GM18873 (cell line): ENCODE results near the gene YBEY.

Source experiments
- ATAC-seq: cut with Tn5 transposase; IDR thresholded peaks from one replicate; pipeline ENCODE4 v1.9.1; 2021; ENCODE audit warnings: mild to moderate bottlenecking, moderate library complexity, moderate number of reproducible peaks; ENCODE audit not compliant: unreplicated experiment, low FRiP score

The YBEY gene

GRCh38 chr21:46324390-46325072 lies 38.4 kb downstream of the YBEY start:
- peak; percentile 28 for ATAC-seq

DNA sequence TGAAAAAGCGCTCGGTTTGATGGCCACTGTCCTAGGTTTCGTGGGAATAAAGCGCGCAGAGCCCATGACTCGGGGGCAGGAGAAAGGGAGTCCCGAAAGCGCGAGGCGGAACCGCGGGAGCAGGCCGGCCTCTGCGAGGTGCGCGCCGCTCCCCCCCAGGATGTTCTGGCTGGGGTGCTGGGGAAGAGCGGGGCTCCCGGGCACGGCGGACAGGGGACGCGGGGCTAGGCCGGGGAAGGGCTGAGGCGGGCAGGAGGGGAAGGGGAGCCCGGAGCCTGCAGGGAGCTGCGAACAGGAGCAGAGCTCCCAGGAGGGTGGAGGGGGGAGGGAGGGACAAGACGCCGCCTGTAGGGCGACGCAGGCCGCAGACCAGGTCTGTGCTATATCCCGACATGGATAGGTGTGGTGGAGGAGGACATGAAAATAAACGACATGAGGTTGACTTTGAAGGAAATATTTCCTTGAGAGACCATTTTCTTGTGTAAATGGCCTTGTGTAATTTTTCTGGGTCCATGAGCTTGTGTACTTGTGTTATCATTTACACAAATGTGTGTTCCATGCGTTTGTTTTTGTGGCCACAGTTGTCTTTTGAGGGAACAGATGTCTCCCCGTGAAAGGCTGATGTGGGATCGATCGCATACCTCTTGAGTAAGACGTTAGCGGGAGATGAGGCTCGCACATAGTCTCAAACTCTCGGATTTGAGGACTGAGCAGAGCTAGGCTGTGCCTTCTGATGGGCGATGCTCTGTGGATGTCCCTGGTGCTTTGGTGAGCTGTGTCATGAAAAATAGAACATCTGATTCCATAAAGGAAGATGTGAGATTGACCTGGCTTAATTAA lies 39.2 kb downstream of the YBEY start:
- no peak for ATAC-seq

DNA sequence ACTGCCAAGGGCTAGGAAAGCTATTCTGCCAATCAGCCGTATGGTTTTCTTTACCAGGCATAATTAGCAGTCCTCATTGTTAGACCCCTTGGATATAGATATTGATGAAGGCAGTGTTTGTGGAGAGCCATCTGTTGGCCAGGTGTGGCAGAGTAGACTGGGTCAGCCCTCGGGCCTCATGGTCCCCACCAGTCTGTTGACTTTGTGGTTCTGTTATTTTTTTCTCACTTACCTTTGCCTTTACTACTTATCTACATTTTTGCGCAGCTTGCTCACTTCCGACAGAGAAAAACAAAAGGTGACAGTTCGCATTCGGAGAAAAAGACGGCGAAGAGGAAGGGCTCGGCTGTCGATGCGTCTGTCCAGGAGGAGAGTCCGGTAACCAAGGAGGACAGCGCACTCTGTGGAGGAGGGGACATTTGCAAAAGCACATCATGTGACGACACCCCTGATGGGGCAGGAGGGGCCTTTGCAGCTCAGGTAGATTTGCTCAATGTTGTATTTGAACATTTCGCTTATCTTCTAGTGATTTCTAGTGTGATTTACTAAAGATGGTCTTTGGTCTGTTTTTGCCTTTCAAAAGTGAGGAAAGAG lies 40.1 kb downstream of the YBEY start:
- ATAC-seq: no peak

DNA sequence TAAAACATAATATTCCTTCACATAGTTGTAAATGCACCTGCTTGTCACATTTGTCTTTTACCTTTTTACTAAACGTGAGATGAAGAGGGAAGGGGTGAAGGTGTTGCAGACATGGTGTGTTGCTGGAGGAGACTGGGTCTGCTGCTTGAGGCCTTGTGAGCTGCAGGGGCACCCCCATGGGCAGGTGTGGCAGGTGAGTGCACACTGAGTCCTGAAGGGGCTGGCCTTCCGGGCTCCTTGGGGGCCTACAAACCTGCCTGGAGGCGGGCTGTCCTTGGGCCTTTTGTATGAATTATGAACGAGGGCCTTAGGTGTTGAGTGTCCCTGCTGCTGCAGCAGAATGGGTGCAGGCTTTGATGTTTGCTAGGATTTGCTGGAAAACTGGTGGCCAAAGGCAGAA lies 41.6 kb downstream of the YBEY start:
- no peak for ATAC-seq

GRCh38 chr21:46328151-46328550 lies 42.0 kb downstream of the YBEY start:
- no peak for ATAC-seq

GRCh38 chr21:46329796-46330195 lies 43.7 kb downstream of the YBEY start:
- ATAC-seq: no peak

- ATAC-seq: no peak
Observed at GRCh38 chr21:46334351-46335140, 48.4 kb downstream of the YBEY start.

DNA sequence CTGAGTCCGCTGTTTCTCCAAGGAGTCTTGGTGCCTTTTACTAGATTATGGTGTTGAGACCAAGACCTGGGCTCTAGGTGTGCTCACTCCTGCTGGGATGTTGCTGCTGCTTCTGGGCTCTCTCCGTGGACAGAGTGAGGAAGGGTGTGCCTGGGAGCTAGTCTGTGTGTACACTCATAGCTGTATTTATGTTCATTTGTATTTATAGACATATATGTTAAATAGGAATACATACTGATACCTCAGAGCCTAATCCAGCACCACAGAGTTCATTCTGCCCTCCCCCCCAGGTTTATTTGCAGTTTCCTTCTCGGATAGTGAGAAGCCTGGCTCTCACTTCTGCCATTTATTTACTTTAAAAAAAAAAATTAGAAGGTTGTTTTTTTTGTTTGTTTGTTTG lies 50.5 kb downstream of the YBEY start:
- ATAC-seq: no peak

DNA sequence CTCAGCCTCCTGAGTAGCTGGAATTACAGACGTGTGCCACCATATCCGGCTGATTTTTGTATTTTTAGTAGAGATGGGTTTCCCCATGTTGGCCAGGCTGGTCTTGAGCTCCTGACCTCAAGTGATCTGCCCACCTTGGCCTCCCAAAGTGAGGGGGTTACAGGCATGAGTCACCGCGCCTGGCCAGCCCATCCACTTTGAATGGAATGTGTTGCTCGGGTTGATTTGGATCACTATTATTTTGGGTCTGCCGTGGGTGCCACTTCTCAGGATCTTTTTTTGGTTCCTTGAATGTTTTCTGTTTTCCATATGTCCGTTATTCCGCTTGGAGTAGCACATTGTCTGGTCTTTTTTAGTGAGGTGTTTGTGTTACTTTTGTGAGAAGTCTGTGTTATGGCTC lies 54.9 kb downstream of the YBEY start:
- no peak for ATAC-seq

- no peak for ATAC-seq
Observed at GRCh38 chr21:46344219-46344915, 58.2 kb downstream of the YBEY start.

- no peak for ATAC-seq
Observed at GRCh38 chr21:46345861-46346260, 59.7 kb downstream of the YBEY start.

DNA sequence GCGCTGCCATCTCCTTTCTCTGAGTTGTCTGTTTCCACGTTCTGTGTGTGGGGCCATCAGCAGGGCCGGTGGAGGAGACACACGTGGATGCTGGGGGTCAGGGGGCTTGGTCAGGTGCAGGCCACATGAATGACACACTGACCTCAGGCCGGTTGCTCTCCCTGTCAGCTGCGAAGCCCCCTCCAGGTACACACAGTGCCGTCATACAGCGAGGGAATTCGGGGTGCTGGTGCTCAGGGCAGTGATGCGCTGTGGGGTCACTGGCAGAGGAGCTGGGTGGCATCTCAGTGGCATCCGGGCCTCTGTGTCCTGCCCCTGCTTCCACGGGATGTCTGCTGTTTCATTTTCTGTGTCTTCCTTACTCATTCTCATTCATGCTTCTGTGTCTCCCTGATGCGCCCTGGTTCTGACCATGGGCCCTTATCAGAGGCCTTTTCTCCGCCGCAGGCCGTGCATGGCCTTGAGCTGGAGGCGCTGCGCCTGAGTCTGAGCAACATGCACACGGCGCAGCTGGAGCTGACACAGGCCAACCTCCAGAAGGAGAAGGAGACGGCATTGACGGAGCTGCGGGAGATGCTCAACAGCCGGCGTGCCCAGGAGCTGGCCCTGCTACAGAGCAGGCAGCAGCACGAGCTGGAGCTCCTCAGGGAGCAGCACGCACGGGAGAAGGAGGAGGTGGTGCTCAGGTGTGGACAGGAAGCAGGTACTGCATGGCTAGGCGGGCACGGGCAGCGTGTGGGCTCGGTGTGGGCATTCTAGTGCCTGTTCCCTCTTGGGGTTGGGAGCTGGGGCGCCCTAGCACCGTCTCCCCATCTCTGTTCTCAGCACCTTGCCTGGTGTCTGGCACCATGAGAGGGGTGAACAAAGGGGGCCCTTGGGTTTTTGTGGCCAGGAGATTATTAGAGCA lies 60.4 kb downstream of the YBEY start:
- no peak for ATAC-seq

GRCh38 chr21:46347203-46347550 lies 61.0 kb downstream of the YBEY start:
- no peak for ATAC-seq
